ENCODE measurements around the gene DNAJA2. TPM values are rescaled to one million over a fixed set of nuclear protein-coding genes. Genes with fewer than 3 reads are reported as not detected.

DNAJA2 gene
- total and polyA plus RNA-seq, 12 donors, result 34.7 to 96.8 (median 71.4) TPM

GRCh38 chr16:46916980-46917379 lies 56.5 kb downstream of the DNAJA2 start:
- TF ChIP-seq, protein P1, sequence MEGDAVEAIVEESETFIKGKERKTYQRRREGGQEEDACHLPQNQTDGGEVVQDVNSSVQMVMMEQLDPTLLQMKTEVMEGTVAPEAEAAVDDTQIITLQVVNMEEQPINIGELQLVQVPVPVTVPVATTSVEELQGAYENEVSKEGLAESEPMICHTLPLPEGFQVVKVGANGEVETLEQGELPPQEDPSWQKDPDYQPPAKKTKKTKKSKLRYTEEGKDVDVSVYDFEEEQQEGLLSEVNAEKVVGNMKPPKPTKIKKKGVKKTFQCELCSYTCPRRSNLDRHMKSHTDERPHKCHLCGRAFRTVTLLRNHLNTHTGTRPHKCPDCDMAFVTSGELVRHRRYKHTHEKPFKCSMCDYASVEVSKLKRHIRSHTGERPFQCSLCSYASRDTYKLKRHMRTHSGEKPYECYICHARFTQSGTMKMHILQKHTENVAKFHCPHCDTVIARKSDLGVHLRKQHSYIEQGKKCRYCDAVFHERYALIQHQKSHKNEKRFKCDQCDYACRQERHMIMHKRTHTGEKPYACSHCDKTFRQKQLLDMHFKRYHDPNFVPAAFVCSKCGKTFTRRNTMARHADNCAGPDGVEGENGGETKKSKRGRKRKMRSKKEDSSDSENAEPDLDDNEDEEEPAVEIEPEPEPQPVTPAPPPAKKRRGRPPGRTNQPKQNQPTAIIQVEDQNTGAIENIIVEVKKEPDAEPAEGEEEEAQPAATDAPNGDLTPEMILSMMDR (IDR thresholded peaks at IDR 0.05), result no peak
- TF ChIP-seq POLR2A (IDR thresholded peaks at IDR 0.05), result no peak
- intact Hi-C loops (cut with DNase I), result no loop called here
- no peak overlapping the region for H3K27ac ChIP-seq
- DNase-seq, result no peak
- no peaks in the 10 kb centered on the region for H3K9me3 ChIP-seq (replicated peaks in 1 of 3)
- H3K27me3 ChIP-seq, result no peaks in the 10 kb centered on the region
- 94 to 100% (median 98%) methylated on average over 3 of the region's 3 CpGs for WGBS, 4 donors
- H3K36me3 ChIP-seq (replicated peaks in 1 of 2), result no peaks in the 10 kb centered on the region
- no peaks in the 10 kb centered on the region for H3K4me1 ChIP-seq (replicated peaks in 1 of 2)
- no peak overlapping the region for H3K4me3 ChIP-seq

DNA sequence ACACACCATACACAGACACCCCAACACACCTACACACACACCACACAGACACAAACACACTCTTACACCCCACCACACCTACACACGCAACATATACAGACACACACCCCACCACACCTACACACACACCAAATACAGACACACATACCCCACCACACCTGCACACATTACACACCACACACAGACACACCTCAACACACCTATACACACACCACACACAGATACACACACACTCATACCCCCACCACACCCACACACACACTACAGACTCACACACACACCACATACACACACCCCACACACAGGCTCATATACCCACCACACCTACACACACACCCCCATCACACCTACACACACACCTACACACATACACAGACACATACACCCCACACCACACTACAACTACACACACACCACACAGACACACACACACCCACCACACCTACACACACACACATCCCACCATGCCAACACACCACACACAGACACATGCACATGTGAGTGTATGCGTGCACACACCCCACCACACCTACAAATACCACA lies 57.9 kb downstream of the DNAJA2 start:
- Histone ChIP-seq H3K4me3 (no peak overlapping the region), H3K4me1 (replicated peaks in 1 of 2) (peaks cover 0 to 2% of the 10 kb centered on the region in 2 donors), H3K27me3 (no peaks in the 10 kb centered on the region), H3K36me3 (replicated peaks in 1 of 2) (no peaks in the 10 kb centered on the region), H3K27ac (no peak overlapping the region), H3K9me3 (replicated peaks in 1 of 3) (no peaks in the 10 kb centered on the region)
- no peak for TF ChIP-seq POLR2A (IDR thresholded peaks at IDR 0.05)
- TF ChIP-seq, protein P1 (IDR thresholded peaks at IDR 0.05), result no peak
- intact Hi-C loops (cut with DNase I), result no loop called here
- WGBS, 4 donors, result 91 to 99% (median 95%) methylated on average over 2 of the region's 2 CpGs
- DNase-seq, result no peak

GRCh38 chr16:46914556-46915201 lies 58.8 kb downstream of the DNAJA2 start:
- H3K27me3 ChIP-seq, result no peaks in the 10 kb centered on the region
- DNase-seq, result no peak
- intact Hi-C loops (cut with DNase I), result loop anchor here in 1 of 2 donors (5.0 kb wide), 1 partner anchor 62 kb away; no protein-coding TSS in a partner anchor
- no peaks in the 10 kb centered on the region for H3K9me3 ChIP-seq (replicated peaks in 1 of 3)
- H3K36me3 ChIP-seq (replicated peaks in 1 of 2), result no peaks in the 10 kb centered on the region
- H3K4me3 ChIP-seq, result no peak overlapping the region
- 88 to 98% (median 92%) methylated on average over 11 of the region's 11 CpGs for WGBS, 4 donors
- no peak for TF ChIP-seq POLR2A (IDR thresholded peaks at IDR 0.05)
- TF ChIP-seq, protein P1 (IDR thresholded peaks at IDR 0.05), result no peak
- peaks cover 0 to 5% of the 10 kb centered on the region in 2 donors for H3K4me1 ChIP-seq (replicated peaks in 1 of 2)
- no peak overlapping the region for H3K27ac ChIP-seq

DNA sequence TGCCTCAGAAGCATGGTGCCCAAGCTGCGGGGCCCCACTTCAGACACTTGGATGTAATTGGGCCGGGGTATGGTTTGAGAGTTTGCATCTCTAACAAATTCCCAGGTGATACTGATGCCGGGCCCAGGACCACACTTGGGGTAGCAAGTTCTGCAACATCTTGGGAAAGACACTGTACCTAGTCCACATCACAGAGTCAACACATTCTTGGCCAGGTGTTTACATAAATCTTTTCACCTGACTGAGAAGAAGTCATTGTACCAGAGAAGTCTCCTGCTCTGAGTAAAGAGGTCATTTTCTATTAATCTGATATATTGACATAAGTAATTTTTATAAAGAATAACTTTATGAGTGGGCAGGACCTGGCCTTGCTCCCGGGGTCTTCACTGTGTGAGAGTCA lies 61.8 kb downstream of the DNAJA2 start:
- no peak overlapping the region for H3K27ac ChIP-seq
- H3K4me3 ChIP-seq, result no peak overlapping the region
- no peaks in the 10 kb centered on the region for H3K9me3 ChIP-seq (replicated peaks in 1 of 3)
- no peaks in the 10 kb centered on the region for H3K27me3 ChIP-seq
- no peaks in the 10 kb centered on the region for H3K36me3 ChIP-seq (replicated peaks in 1 of 2)
- intact Hi-C loops (cut with DNase I), result loop anchor here in 1 of 2 donors (5.0 kb wide), 1 partner anchor 59 kb away; no protein-coding TSS in a partner anchor
- no peak for DNase-seq
- no peak for TF ChIP-seq POLR2A (IDR thresholded peaks at IDR 0.05)
- TF ChIP-seq, protein P1 (IDR thresholded peaks at IDR 0.05), result no peak
- peaks cover 5 to 6% of the 10 kb centered on the region in 2 donors for H3K4me1 ChIP-seq (replicated peaks in 1 of 2)
- 94 to 100% (median 96%) methylated on average over 3 to 4 of the region's 4 CpGs for WGBS, 4 donors
